ENCODE data around the gene ATP6V1G2. TPM values are rescaled to one million over a fixed set of nuclear protein-coding genes. Genes with fewer than 3 reads are reported as not detected.
"Not testable (repeated sequence)": the region's sequence is repeated elsewhere in the genome, so short reads cannot be mapped to it uniquely, and the experiment has no call there.

Gene ATP6V1G2
- total RNA-seq, 4 donors from 2014 or later: 0.82 to 0.95 TPM; not detected in 2

DNA sequence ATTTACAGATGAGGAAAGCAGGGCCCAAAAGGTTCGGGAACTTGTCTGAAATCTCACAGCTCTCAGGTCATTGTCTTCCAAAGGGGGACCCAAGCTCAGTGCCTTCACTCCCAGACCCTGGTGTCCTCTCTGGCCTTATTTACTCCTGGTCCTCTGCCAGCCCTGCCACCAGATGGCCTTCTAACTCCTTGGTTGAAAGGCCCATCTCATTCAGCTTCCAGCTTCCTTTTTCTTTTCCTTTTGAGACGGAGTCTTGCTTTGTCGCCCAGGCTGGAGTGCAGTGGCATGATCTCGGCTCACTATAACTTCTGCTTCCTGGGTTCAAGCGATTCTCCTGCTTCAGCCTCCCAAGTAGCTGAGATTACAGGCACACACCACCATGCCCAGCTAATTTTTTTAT lies 5.0 kb upstream of the ATP6V1G2 start:
- TF ChIP-seq, protein P1, sequence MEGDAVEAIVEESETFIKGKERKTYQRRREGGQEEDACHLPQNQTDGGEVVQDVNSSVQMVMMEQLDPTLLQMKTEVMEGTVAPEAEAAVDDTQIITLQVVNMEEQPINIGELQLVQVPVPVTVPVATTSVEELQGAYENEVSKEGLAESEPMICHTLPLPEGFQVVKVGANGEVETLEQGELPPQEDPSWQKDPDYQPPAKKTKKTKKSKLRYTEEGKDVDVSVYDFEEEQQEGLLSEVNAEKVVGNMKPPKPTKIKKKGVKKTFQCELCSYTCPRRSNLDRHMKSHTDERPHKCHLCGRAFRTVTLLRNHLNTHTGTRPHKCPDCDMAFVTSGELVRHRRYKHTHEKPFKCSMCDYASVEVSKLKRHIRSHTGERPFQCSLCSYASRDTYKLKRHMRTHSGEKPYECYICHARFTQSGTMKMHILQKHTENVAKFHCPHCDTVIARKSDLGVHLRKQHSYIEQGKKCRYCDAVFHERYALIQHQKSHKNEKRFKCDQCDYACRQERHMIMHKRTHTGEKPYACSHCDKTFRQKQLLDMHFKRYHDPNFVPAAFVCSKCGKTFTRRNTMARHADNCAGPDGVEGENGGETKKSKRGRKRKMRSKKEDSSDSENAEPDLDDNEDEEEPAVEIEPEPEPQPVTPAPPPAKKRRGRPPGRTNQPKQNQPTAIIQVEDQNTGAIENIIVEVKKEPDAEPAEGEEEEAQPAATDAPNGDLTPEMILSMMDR (IDR thresholded peaks at IDR 0.05): peak in 4 of 5 experiments; percentile 17 to 39 (median 23)
- H3K9me3 ChIP-seq; H3K4me3 ChIP-seq; intact Hi-C loops (cut with DNase I; ENCODE audit: low total_unique reads); H3K36me3 ChIP-seq; in situ Hi-C loops (cut with MboI; ENCODE audit: low pct_ligation_motif_present in 1 of 4, low pct_unique_long_range_greater_than_20kb in 1 of 4, low sequenced_read_pairs in 3 of 4); H3K27me3 ChIP-seq: not testable (repeated sequence)
- Histone ChIP-seq H3K27ac (peak overlapping the region in 1 of 4 donors; percentile 24), H3K4me1 (peaks cover 10 to 23% (median 14%) of the 10 kb centered on the region in 4 donors)
- peak; percentile 54 for DNase-seq
- 55 to 62% methylated on average over 2 to 5 of the region's 5 CpGs for WGBS, 2 donors (ENCODE audit: low coverage in 1 of 2)

DNA sequence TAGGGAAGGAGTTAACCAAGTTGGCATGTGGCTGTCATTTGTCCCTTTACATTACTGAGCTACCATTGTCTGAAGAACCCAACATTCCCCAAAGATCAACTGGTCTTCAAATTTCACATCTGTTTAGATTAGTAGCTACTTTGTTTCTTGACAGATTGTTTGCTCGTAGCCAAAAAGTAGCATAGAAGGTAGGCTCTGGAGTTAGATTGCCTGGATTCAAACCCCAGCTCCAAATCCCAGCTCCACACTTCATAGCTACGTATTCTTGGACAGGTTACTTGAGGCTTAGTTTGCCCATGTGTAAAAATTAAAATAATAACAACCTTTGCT lies 2.1 kb upstream of the ATP6V1G2 start:
- no peak for TF ChIP-seq POLR2A (IDR thresholded peaks at IDR 0.05)
- TF ChIP-seq POLR2AphosphoS5 (IDR thresholded peaks at IDR 0.05): no peak
- TF ChIP-seq EP300 (IDR thresholded peaks at IDR 0.05; ENCODE audit: low read depth): no peak
- TF ChIP-seq, protein P1 (IDR thresholded peaks at IDR 0.05): no peak
- in situ Hi-C loops (cut with MboI; ENCODE audit: low pct_ligation_motif_present in 1 of 4, low pct_unique_long_range_greater_than_20kb in 1 of 4, low sequenced_read_pairs in 3 of 4): loop anchor here in 3 of 4 donors (5.0 to 10.0 kb wide), 3 partner anchors 46 to 54 kb away; partner anchors contain the start of genes MICB (in 1 of the 3) and NCR3 (in 1 of the 3)
- 94 to 97% methylated on average over 2 of the region's 2 CpGs for WGBS, 2 donors (ENCODE audit: low coverage in 1 of 2)
- Histone ChIP-seq H3K27me3 (no peaks in the 10 kb centered on the region), H3K4me3 (no peak overlapping the region), H3K36me3 (peaks cover 0 to 1% (median 0%) of the 10 kb centered on the region in 4 donors), H3K4me1 (peaks cover 10 to 23% (median 15%) of the 10 kb centered on the region in 4 donors), H3K9me3 (no peaks in the 10 kb centered on the region), H3K27ac (peak overlapping the region; percentile 86 to 92 (median 89))
- DNase-seq: no peak
- intact Hi-C loops (cut with DNase I; ENCODE audit: low total_unique reads): loop anchor here (5.0 kb wide), 1 partner anchor 34 kb away; the partner anchor contains the start of gene LTB

DNA sequence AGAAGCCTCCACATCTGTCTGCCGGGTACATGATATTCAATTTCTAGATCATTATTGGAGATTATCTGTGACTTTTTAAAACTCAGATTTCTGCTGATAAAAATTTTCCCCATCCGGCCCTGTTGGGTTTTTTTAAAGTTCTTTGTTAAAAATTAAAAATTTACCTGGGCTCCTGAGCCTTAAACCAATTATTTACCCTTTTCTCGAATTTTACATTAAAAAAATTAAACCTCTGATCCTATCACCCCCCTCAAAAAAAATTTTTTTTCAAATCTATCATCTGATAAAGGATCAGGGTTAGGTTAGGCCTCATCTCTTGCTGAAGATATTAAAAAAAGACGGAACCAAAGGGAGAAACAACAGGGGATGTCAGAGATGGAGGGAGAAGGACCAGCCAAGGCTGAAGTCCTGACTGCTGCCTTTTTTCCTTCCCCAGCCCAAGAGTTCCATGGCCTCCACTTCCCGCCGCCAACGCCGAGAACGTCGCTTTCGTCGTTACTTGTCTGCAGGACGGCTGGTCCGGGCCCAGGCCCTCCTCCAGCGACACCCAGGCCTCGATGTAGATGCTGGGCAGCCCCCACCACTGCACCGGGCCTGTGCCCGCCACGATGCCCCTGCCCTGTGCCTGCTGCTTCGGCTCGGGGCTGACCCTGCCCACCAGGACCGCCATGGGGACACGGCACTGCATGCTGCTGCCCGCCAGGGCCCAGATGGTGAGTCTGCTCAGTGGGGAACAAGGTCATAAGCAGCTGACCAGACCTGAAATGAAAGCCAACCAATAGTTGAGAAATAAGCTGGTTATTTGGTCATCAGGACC lies 1.5 kb upstream of the ATP6V1G2 start:
- peaks cover 12 to 25% (median 18%) of the 10 kb centered on the region in 4 donors for H3K4me1 ChIP-seq
- intact Hi-C loops (cut with DNase I; ENCODE audit: low total_unique reads) (loop anchor here (2.0 to 5.0 kb wide), 2 partner anchors 34 to 51 kb away; partner anchors contain the start of gene LTB), in situ Hi-C loops (cut with MboI; ENCODE audit: low pct_ligation_motif_present in 1 of 4, low pct_unique_long_range_greater_than_20kb in 1 of 4, low sequenced_read_pairs in 3 of 4) (loop anchor here in 3 of 4 donors (5.0 to 10.0 kb wide), 3 partner anchors 47 to 53 kb away; partner anchors contain the start of genes MICB (in 1 of the 3) and NCR3 (in 1 of the 3))
- H3K9me3 ChIP-seq: no peaks in the 10 kb centered on the region
- WGBS, 2 donors (ENCODE audit: low coverage in 1 of 2): 18 to 80% methylated on average over 4 to 24 of the region's 24 CpGs
- no peak for DNase-seq
- H3K27me3 ChIP-seq: no peaks in the 10 kb centered on the region
- H3K36me3 ChIP-seq: no peaks in the 10 kb centered on the region
- peak overlapping the region; percentile 86 to 92 (median 89) for H3K27ac ChIP-seq
- no peak for TF ChIP-seq EP300 (IDR thresholded peaks at IDR 0.05; ENCODE audit: low read depth)
- TF ChIP-seq POLR2A (IDR thresholded peaks at IDR 0.05): no peak
- TF ChIP-seq POLR2AphosphoS5 (IDR thresholded peaks at IDR 0.05): no peak
- TF ChIP-seq, protein P1 (IDR thresholded peaks at IDR 0.05): no peak
- peak overlapping the region; percentile 4 to 58 (median 39) for H3K4me3 ChIP-seq

DNA sequence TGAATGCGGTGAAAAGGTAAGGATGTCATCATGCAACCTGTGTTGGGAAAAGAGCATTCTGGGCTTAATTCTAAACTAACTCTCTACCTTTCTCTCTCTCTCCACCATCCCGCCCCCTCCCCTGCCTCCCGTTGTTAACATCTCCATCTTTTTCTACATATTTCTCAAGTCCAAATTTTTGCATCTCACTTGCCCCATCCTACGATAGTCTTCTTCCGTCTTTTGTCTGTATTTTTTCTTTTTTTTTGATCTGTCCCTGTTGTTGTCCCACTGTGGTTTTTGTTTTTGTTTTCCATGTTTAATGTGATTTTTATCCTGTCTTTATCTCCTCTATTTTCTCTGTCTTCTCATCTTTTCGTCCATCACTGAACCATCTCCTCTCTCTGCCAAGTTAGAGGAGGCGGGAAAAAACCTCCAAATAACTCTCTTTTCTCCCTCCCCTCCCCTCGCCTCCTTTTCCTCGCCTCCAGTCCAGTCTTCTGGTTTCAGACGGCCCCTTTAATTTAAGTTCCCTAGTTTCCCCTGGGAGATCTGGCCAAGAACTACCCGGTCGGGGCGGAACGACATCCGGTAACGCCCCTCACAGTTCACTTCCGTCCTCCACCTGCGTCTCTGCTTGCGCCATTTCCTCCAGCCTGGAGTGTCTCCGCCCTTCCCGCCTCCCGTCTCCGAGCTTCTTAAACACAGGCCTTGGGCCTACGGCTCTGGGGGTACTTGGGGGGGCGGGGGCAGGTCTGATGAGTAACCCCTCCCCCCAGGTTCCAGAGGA lies 734 bp upstream of the ATP6V1G2 start, which contains the start of gene NFKBIL1:
NFKBIL1 (plus strand) TSS at position 651 of the 769 bp plus-strand sequence; CDS start at position 738, 87 bp downstream.
- in situ Hi-C loops (cut with MboI; ENCODE audit: low pct_ligation_motif_present in 1 of 4, low pct_unique_long_range_greater_than_20kb in 1 of 4, low sequenced_read_pairs in 3 of 4) (loop anchor here in 3 of 4 donors (5.0 to 10.0 kb wide), 3 partner anchors 48 to 52 kb away; partner anchors contain the start of genes MICB (in 1 of the 3) and NCR3 (in 1 of the 3)), intact Hi-C loops (cut with DNase I; ENCODE audit: low total_unique reads) (loop anchor here (2.0 to 5.0 kb wide), 2 partner anchors 35 to 52 kb away; partner anchors contain the start of gene LTB)
- TF ChIP-seq EP300 (IDR thresholded peaks at IDR 0.05; ENCODE audit: low read depth) (no peak), POLR2A (IDR thresholded peaks at IDR 0.05) (peak; percentile 54), POLR2AphosphoS5 (IDR thresholded peaks at IDR 0.05) (peak; percentile 72 to 78 (median 75))
- TF ChIP-seq, protein P1 (IDR thresholded peaks at IDR 0.05): peak in 1 of 5 experiments; percentile 35
- WGBS, 2 donors (ENCODE audit: low coverage in 1 of 2): 0 to 1% methylated on average over 22 to 25 of the region's 25 CpGs
- no peaks in the 10 kb centered on the region for H3K27me3 ChIP-seq
- no peaks in the 10 kb centered on the region for H3K36me3 ChIP-seq
- H3K4me3 ChIP-seq: peak within 1 kb of the TSS; percentile 12 to 58 (median 39)
- peaks cover 16 to 30% (median 21%) of the 10 kb centered on the region in 4 donors for H3K4me1 ChIP-seq
- peak within 1 kb of the TSS; percentile 86 to 92 (median 89) for H3K27ac ChIP-seq
- no peaks in the 10 kb centered on the region for H3K9me3 ChIP-seq
- peak; percentile 96 for DNase-seq
